IMR-90 (cell line): Measurements from ENCODE around the gene MRPL23.

ENCODE experiments used
- CEBPB ChIP-seq: IDR thresholded peaks from 2 replicates; pipeline ENCODE4 v1.6.1; 2012; ENCODE audit warnings: low read depth, low read length, improper control_type of control experiment
- POLR2A ChIP-seq: IDR thresholded peaks from 2 replicates; pipeline ENCODE4 v1.6.1; 2012; ENCODE audit warnings: mild to moderate bottlenecking, low read depth, low read length
- RAD21 ChIP-seq: IDR thresholded peaks from 2 replicates; pipeline ENCODE4 v1.6.1; 2012; ENCODE audit warnings: low read length, improper control_type of control experiment
- RFX5 ChIP-seq: IDR thresholded peaks from 2 replicates; pipeline ENCODE4 v1.8.0; 2012; ENCODE audit warnings: low read depth, mild to moderate bottlenecking, low read length, moderate library complexity
- SMC3 ChIP-seq: fragments of 150-350 bp; IDR thresholded peaks from 2 replicates; pipeline ENCODE4 v1.6.1; 2016; ENCODE audit warnings: low read depth, mild to moderate bottlenecking, antibody characterized with exemption, low read length, moderate library complexity
- TF ChIP-seq, protein P1 (sequence below): conservative IDR thresholded peaks from 2 replicates; pipeline ENCODE4 v1.5.1; 2012; ENCODE audit warnings: mild to moderate bottlenecking, low read depth, low read length, improper control_type of control experiment
- TF ChIP-seq, protein P2 (sequence below): fragments of 150-350 bp; IDR thresholded peaks from 2 replicates; pipeline ENCODE4 v1.6.1; 2016; ENCODE audit warnings: low read depth, mild to moderate bottlenecking, low read length, moderate library complexity, borderline replicate concordance
- TF ChIP-seq, protein P3 (sequence below): fragments of 150-350 bp; IDR thresholded peaks from 2 replicates; pipeline ENCODE4 v1.6.1; 2017; ENCODE audit warnings: mild to moderate bottlenecking, antibody characterized with exemption, low read length, low read depth

GRCh38 chr11:1949302-1949701, 2.2 kb downstream of the MRPL23 start:
- TF ChIP-seq CEBPB (no peak), RFX5 (no peak), RAD21 (no peak), POLR2A (no peak), SMC3 (no peak)
- TF ChIP-seq, protein P1, sequence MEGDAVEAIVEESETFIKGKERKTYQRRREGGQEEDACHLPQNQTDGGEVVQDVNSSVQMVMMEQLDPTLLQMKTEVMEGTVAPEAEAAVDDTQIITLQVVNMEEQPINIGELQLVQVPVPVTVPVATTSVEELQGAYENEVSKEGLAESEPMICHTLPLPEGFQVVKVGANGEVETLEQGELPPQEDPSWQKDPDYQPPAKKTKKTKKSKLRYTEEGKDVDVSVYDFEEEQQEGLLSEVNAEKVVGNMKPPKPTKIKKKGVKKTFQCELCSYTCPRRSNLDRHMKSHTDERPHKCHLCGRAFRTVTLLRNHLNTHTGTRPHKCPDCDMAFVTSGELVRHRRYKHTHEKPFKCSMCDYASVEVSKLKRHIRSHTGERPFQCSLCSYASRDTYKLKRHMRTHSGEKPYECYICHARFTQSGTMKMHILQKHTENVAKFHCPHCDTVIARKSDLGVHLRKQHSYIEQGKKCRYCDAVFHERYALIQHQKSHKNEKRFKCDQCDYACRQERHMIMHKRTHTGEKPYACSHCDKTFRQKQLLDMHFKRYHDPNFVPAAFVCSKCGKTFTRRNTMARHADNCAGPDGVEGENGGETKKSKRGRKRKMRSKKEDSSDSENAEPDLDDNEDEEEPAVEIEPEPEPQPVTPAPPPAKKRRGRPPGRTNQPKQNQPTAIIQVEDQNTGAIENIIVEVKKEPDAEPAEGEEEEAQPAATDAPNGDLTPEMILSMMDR, result no peak
- TF ChIP-seq, protein P2, sequence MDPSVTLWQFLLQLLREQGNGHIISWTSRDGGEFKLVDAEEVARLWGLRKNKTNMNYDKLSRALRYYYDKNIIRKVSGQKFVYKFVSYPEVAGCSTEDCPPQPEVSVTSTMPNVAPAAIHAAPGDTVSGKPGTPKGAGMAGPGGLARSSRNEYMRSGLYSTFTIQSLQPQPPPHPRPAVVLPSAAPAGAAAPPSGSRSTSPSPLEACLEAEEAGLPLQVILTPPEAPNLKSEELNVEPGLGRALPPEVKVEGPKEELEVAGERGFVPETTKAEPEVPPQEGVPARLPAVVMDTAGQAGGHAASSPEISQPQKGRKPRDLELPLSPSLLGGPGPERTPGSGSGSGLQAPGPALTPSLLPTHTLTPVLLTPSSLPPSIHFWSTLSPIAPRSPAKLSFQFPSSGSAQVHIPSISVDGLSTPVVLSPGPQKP, result no peak
- TF ChIP-seq, protein P3, sequence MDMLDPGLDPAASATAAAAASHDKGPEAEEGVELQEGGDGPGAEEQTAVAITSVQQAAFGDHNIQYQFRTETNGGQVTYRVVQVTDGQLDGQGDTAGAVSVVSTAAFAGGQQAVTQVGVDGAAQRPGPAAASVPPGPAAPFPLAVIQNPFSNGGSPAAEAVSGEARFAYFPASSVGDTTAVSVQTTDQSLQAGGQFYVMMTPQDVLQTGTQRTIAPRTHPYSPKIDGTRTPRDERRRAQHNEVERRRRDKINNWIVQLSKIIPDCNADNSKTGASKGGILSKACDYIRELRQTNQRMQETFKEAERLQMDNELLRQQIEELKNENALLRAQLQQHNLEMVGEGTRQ, result no peak
